Spleen (tissue), 11 donors: ENCODE measurements around the gene ACTR3C. TPM values are rescaled to one million over a fixed set of nuclear protein-coding genes. Genes with fewer than 3 reads are reported as not detected.

ENCODE experiments used
- DNase-seq: peaks from one replicate; pipeline ENCODE4 v3.0.0-alpha.2; 2020
- H3K27ac ChIP-seq, 8 donors: fragments of 200-600 bp; sonication (generic) in 7 of 8; 1 replicate in 4 of 8; 2 replicates in 4 of 8; pipeline versions ENCODE4 v1.5.0 to v1.8.0; 2016 to 2021; ENCODE audit warnings: inconsistent platforms in 4 of 8, mild to moderate bottlenecking in 4 of 8, moderate library complexity in 1 of 8
- H3K27me3 ChIP-seq, 7 donors: fragments of 200-600 bp; sonication (generic) in 6 of 7; replicated peaks in 1 of 7; 1 replicate in 4 of 7; 2 replicates in 3 of 7; pipeline versions ENCODE4 v1.5.0 to v1.8.0; 2016 to 2021; ENCODE audit warnings: inconsistent platforms in 3 of 7, mild to moderate bottlenecking in 1 of 7
- H3K36me3 ChIP-seq, 6 donors: fragments of 200-600 bp; sonication (generic) in 5 of 6; 1 replicate in 4 of 6; 2 replicates in 2 of 6; pipeline versions ENCODE4 v1.5.0 to v1.8.0; 2016 to 2021; ENCODE audit warnings: inconsistent platforms in 2 of 6
- H3K4me1 ChIP-seq, 6 donors: fragments of 200-600 bp; sonication (generic) in 5 of 6; 1 replicate in 3 of 6; 2 replicates in 3 of 6; pipeline versions ENCODE4 v1.5.0 to v1.8.0; 2016 to 2021; ENCODE audit warnings: inconsistent platforms in 3 of 6
- H3K4me3 ChIP-seq, 8 donors: fragments of 200-600 bp; sonication (generic) in 7 of 8; 1 replicate in 4 of 8; 2 replicates in 4 of 8; pipeline versions ENCODE4 v1.5.0 to v1.8.0; 2016 to 2021; ENCODE audit warnings: inconsistent platforms in 4 of 8, mild to moderate bottlenecking in 4 of 8, moderate library complexity in 2 of 8
- H3K9me3 ChIP-seq, 8 donors: fragments of 200-600 bp; sonication (generic) in 7 of 8; 1 replicate in 4 of 8; 2 replicates in 4 of 8; pipeline versions ENCODE4 v1.5.0 to v1.8.0; 2016 to 2021; ENCODE audit warnings: inconsistent platforms in 4 of 8
- POLR2A ChIP-seq, 3 donors: fragments of 450-650 bp; IDR thresholded peaks; one replicate each; pipeline ENCODE4 v1.5.1; 2017; ENCODE audit warnings: antibody characterized with exemption in 3 of 3, mild to moderate bottlenecking in 1 of 3
- POLR2AphosphoS5 ChIP-seq, 3 donors: sonication (generic); formaldehyde crosslinking; IDR thresholded peaks; one replicate each; pipeline ENCODE4 v1.5.1; 2017; ENCODE audit warnings: antibody characterized with exemption in 3 of 3
- WGBS, 5 donors: extraction: QIAGEN DNeasy Blood & Tissue Kit in 3 of 5; methylation state at CpG; one replicate each; pipeline versions ENCODE4 v1.1.5 to v1.1.7; 2013 to 2018; 5-methylcytosine and 5-hydroxymethylcytosine counted together
- intact Hi-C: fragments of 100-400 bp; cut with DNase I; formaldehyde crosslinking; loops from one replicate; pipeline ENCODE4 v1.15.0; 2023; ENCODE audit warnings: low total_unique reads
- polyA plus RNA-seq, 3 donors: library from polyadenylated mRNA; stranded (reverse); fragments of 200-250 nt; gene quantifications; one replicate each; pipeline ENCODE4 v1.2.1, GENCODE V29; 2013
- total RNA-seq, 7 donors: library from RNA; depleted of rRNA in 3 of 7; stranded (reverse); fragments of >200 nt in 3 of 7; fragmentation: NEBNext Ultra II Directional in 4 of 7; extraction: Animal tissue kit (Norgen Biotek cat#: 25700) in 4 of 7; gene quantifications; one replicate each; pipeline versions ENCODE4 v1.1.0 to v1.2.1, GENCODE V29; 2016 to 2021
- TF ChIP-seq, protein P1 (sequence below), 11 experiments: fragments of 200-600 bp in 7 of 11; fragments of 450-650 bp in 4 of 11; sonication (generic) in 4 of 11; IDR thresholded peaks in 8 of 11; conservative IDR thresholded peaks in 3 of 11; 1 replicate in 7 of 11; 2 replicates in 4 of 11; pipeline versions ENCODE4 v1.4.0 to v1.8.0; 2016 to 2021; ENCODE audit warnings: antibody characterized with exemption in 11 of 11, inconsistent platforms in 4 of 11, mild to moderate bottlenecking in 1 of 11
- donor health status: healthy with polysubstance abuse.
- donor health status: DM: no; HTN: no; CAD: no; lungs with moderate emphysema.
- donor health status: DM: no; HTN: no; CAD: no.
- donor health status: Bipolar disorder and iron deficiency.
- donor health status: healthy.
- donor health status: DM: no; HTN: no; CAD: no.
- donor health status: DM: yes; HTN: yes; CAD: no.

The ACTR3C gene
- total and polyA plus RNA-seq, 10 donors, result 0.78 to 18.6 (median 7.6) TPM

DNA sequence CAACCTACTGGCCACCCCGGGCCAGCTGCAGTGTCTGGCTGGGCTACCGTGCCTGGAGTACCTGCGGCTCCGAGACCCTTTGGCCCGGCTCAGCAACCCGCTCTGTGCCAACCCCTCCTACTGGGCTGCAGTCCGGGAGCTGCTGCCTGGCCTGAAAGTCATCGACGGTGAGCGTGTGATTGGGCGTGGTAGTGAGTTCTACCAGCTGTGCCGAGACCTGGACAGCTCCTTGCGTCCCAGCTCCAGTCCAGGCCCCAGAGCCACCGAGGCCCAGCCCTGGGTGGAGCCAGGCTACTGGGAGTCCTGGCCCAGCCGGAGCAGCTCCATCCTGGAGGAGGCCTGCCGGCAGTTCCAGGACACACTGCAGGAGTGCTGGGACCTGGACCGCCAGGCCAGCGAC is 13.8 kb upstream of the ACTR3C start:
- H3K36me3 ChIP-seq, result peaks cover 0 to 36% (median 14%) of the 10 kb centered on the region in 6 donors
- peaks cover 0 to 26% (median 18%) of the 10 kb centered on the region in 7 donors for H3K27me3 ChIP-seq
- 93 to 97% (median 94%) methylated on average over 12 to 18 of the region's 18 CpGs; no CpG with 5 or more reads in 1 of the 5 donors for WGBS, 5 donors
- no peak for DNase-seq
- no peak overlapping the region for H3K4me3 ChIP-seq
- TF ChIP-seq POLR2AphosphoS5 (IDR thresholded peaks at IDR 0.05) (no peak), POLR2A (IDR thresholded peaks at IDR 0.05) (no peak)
- TF ChIP-seq, protein P1, sequence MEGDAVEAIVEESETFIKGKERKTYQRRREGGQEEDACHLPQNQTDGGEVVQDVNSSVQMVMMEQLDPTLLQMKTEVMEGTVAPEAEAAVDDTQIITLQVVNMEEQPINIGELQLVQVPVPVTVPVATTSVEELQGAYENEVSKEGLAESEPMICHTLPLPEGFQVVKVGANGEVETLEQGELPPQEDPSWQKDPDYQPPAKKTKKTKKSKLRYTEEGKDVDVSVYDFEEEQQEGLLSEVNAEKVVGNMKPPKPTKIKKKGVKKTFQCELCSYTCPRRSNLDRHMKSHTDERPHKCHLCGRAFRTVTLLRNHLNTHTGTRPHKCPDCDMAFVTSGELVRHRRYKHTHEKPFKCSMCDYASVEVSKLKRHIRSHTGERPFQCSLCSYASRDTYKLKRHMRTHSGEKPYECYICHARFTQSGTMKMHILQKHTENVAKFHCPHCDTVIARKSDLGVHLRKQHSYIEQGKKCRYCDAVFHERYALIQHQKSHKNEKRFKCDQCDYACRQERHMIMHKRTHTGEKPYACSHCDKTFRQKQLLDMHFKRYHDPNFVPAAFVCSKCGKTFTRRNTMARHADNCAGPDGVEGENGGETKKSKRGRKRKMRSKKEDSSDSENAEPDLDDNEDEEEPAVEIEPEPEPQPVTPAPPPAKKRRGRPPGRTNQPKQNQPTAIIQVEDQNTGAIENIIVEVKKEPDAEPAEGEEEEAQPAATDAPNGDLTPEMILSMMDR (IDR thresholded peaks at IDR 0.05 in 8 of 11, conservative IDR thresholded peaks at IDR 0.05 in 3 of 11), result no peak
- intact Hi-C loops, result no loop called here
- H3K4me1 ChIP-seq, result peaks cover 0 to 52% (median 27%) of the 10 kb centered on the region in 6 donors
- H3K9me3 ChIP-seq, result no peaks in the 10 kb centered on the region
- H3K27ac ChIP-seq, result peak overlapping the region in 1 of 8 donors; percentile 5

DNA sequence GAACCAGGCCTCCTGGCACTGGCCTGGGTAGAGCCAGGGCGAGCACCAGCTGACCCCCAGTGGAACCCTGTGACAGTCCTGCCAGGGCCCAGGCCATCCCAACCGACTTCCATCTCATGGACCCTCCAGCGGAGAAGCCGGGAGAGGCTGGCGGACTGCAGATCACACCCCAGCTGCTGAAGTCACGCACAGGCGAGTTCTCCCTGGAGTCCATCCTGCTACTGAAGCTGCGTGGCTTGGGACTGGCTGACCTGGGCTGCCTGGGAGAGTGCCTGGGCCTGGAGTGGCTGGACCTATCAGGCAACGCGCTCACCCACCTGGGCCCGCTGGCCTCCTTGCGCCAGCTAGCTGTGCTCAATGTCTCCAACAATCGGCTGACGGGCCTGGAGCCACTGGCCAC is 13.4 kb upstream of the ACTR3C start:
- no peak for DNase-seq
- H3K4me3 ChIP-seq, result no peak overlapping the region
- peaks cover 0 to 48% (median 26%) of the 10 kb centered on the region in 6 donors for H3K4me1 ChIP-seq
- TF ChIP-seq, protein P1 (IDR thresholded peaks at IDR 0.05 in 8 of 11, conservative IDR thresholded peaks at IDR 0.05 in 3 of 11), result no peak
- TF ChIP-seq POLR2A (IDR thresholded peaks at IDR 0.05) (no peak), POLR2AphosphoS5 (IDR thresholded peaks at IDR 0.05) (no peak)
- WGBS, 5 donors, result 94 to 100% (median 97%) methylated on average over 10 to 14 of the region's 14 CpGs; no CpG with 5 or more reads in 1 of the 5 donors
- peaks cover 0 to 38% (median 14%) of the 10 kb centered on the region in 6 donors for H3K36me3 ChIP-seq
- H3K27ac ChIP-seq, result peak overlapping the region in 1 of 8 donors; percentile 5
- peaks cover 0 to 22% (median 16%) of the 10 kb centered on the region in 7 donors for H3K27me3 ChIP-seq
- H3K9me3 ChIP-seq, result no peaks in the 10 kb centered on the region
- intact Hi-C loops, result no loop called here

- intact Hi-C loops, result no loop called here
- H3K27ac ChIP-seq, result peak overlapping the region in 4 of 8 donors; percentile 17 to 51 (median 28)
- TF ChIP-seq POLR2AphosphoS5 (IDR thresholded peaks at IDR 0.05), result no peak
- no peak overlapping the region for H3K4me3 ChIP-seq
- H3K36me3 ChIP-seq, result peaks cover 0 to 48% (median 18%) of the 10 kb centered on the region in 6 donors
- no peak for DNase-seq
- H3K4me1 ChIP-seq, result peaks cover 0 to 39% (median 20%) of the 10 kb centered on the region in 6 donors
- 83 to 92% (median 87%) methylated on average over 6 of the region's 6 CpGs for WGBS, 5 donors
- peaks cover 0 to 12% (median 7%) of the 10 kb centered on the region in 7 donors for H3K27me3 ChIP-seq
- no peaks in the 10 kb centered on the region for H3K9me3 ChIP-seq
These were observed 12.4 kb upstream of the ACTR3C start for GRCh38 chr7:150335774-150336112.

DNA sequence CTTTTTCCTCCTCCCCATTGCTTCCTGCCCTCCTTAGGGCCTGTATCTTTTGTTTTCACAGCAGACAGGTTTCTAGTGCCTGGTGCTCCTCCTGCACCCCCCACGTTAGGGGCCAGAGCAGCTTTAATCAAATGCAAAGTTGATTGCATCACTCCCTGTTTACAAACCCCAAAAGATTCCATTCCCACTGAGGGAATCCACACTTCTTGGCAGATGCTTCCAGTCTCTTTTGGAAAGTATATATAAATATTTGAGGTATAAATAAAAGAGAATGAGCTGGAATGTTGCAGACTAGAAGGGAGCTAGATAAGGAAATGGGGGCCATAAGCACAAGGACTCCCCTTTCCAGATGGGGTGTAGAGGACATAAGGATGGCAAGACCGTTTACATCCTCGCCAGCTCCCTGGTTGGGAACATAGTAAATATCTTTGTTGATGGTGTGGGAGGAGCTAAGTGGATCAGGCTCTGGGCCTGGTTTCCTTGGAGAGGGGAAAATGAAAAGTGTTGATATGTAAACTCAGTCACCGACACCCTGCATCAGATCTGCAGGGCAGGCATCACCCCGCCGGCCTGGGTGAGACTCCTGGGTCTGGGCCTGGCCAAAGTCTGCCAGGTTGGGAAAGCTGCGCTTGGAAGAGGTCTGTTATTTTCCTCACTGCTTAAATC is 11.9 kb upstream of the ACTR3C start:
- peaks cover 0 to 34% (median 15%) of the 10 kb centered on the region in 6 donors for H3K4me1 ChIP-seq
- 71 to 84% (median 79%) methylated on average over 7 of the region's 7 CpGs for WGBS, 5 donors
- no peak for DNase-seq
- no peaks in the 10 kb centered on the region for H3K9me3 ChIP-seq
- H3K27ac ChIP-seq, result peak overlapping the region in 4 of 8 donors; percentile 17 to 51 (median 28)
- intact Hi-C loops, result no loop called here
- H3K4me3 ChIP-seq, result no peak overlapping the region
- H3K36me3 ChIP-seq, result peaks cover 0 to 53% (median 23%) of the 10 kb centered on the region in 6 donors
- H3K27me3 ChIP-seq, result peaks cover 0 to 7% (median 2%) of the 10 kb centered on the region in 7 donors
- TF ChIP-seq POLR2A (IDR thresholded peaks at IDR 0.05) (no peak), POLR2AphosphoS5 (IDR thresholded peaks at IDR 0.05) (no peak)
- TF ChIP-seq, protein P1 (IDR thresholded peaks at IDR 0.05 in 8 of 11, conservative IDR thresholded peaks at IDR 0.05 in 3 of 11), result no peak
